Right lobe of liver (tissue), 6 donors: ENCODE results near the gene AKR1B1. TPM values are rescaled to one million over a fixed set of nuclear protein-coding genes. Genes with fewer than 3 reads are reported as not detected.

Source experiments
- ATAC-seq, 4 donors: fragments of 200-7000 bp; cut with Tn5 transposase; one replicate each; pipeline ENCODE4 v1.9.1; 2020; ENCODE audit warnings: mild to moderate bottlenecking in 4 of 4, moderate library complexity in 4 of 4
- DNase-seq, 3 donors: peaks; one replicate each; pipeline ENCODE4 v3.0.0-alpha.2; 2020
- H3K27ac ChIP-seq, 3 donors: fragments of 200-600 bp; one replicate each; pipeline ENCODE4 v1.8.0; 2022
- H3K27me3 ChIP-seq, 2 donors: fragments of 200-600 bp; one replicate each; pipeline ENCODE4 v1.8.0; 2022
- H3K36me3 ChIP-seq, 4 donors: fragments of 200-600 bp; sonication (generic) in 1 of 4; one replicate each; pipeline versions ENCODE4 v1.5.1 to v1.8.0; 2017 to 2022; ENCODE audit warnings: control low read depth in 1 of 4
- H3K4me1 ChIP-seq, 4 donors: fragments of 200-600 bp; sonication (generic) in 1 of 4; one replicate each; pipeline versions ENCODE4 v1.5.1 to v1.8.0; 2017 to 2022; ENCODE audit warnings: control low read depth in 1 of 4
- H3K4me3 ChIP-seq, 3 donors: fragments of 200-600 bp; one replicate each; pipeline ENCODE4 v1.8.0; 2022
- H3K9me3 ChIP-seq, 4 donors: fragments of 200-600 bp; sonication (generic) in 1 of 4; one replicate each; pipeline versions ENCODE4 v1.5.1 to v1.8.0; 2017 to 2022; ENCODE audit warnings: control low read depth in 1 of 4
- POLR2A ChIP-seq: fragments of 450-650 bp; IDR thresholded peaks from one replicate; pipeline ENCODE4 v1.6.1; 2017; ENCODE audit warnings: antibody characterized with exemption, mild to moderate bottlenecking
- WGBS: methylation state at CpG from one replicate; pipeline ENCODE4 v1.1.6; 2018; ENCODE audit warnings: low coverage, low lambda C conversion rate; ENCODE audit not compliant: insufficient coverage; ENCODE audit errors: missing lambda C conversion rate; 5-methylcytosine and 5-hydroxymethylcytosine counted together
- intact Hi-C, 2 donors: fragments of 100-400 bp; cut with DNase I; formaldehyde crosslinking; loops; one replicate each; pipeline versions ENCODE4 v1.11.2 to v1.14.1; 2022
- total RNA-seq, 6 experiments: library from RNA; depleted of rRNA in 2 of 6; stranded (reverse); fragments of >200 nt in 2 of 6; fragmentation: NEBNext Ultra II Directional in 3 of 6; extraction: Animal tissue kit (Norgen Biotek cat#: 25700) in 3 of 6; gene quantifications; one replicate each; pipeline versions ENCODE4 v1.1.0 to v1.2.4, GENCODE V29; 2016 to 2023
- TF ChIP-seq, protein P1 (sequence below), 4 donors: fragments of 200-600 bp in 3 of 4; fragments of 450-650 bp in 1 of 4; IDR thresholded peaks; one replicate each; pipeline versions ENCODE4 v1.5.1 to v1.8.0; 2016 to 2022; ENCODE audit warnings: antibody characterized with exemption in 4 of 4, mild to moderate bottlenecking in 2 of 4
- donor health status: DM: no; HTN: yes; CAD: no.
- donor health status: DM: no; HTN: no; CAD: no.
- donor health status: DM: no; HTN: no; CAD: no.
- donor health status: DM: no; HTN: yes; CAD: no.
- donor health status: DM: no; HTN: yes; CAD: no.

Gene AKR1B1
- total RNA-seq, 6 experiments from 2014 or later: 6.9 to 18.1 (median 9.7) TPM

DNA sequence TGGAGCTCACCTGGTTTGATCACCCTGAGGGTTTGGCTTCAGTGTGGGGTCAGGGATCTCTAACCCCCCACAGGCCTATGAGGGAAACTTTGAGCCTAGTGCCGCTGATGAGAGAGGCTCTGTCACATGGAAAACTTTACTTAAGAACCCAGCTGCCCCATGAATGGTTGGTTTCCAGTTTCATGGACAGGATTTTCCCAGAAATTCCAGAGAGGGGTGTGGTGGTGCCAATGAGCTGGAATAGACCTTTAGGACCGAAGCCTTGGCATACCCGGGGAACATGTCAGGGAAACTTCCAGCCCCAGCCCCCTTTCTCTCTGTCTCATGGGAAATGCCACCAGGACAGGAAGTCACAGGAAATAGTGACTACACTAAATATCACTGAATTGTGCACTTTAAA, 36.9 kb downstream of the AKR1B1 start:
- intact Hi-C loops: no loop called here
- H3K4me3 ChIP-seq: no peak overlapping the region
- peaks cover 0 to 7% (median 4%) of the 10 kb centered on the region in 4 donors for H3K4me1 ChIP-seq
- H3K36me3 ChIP-seq: no peaks in the 10 kb centered on the region
- no peaks in the 10 kb centered on the region for H3K9me3 ChIP-seq
- TF ChIP-seq, protein P1, sequence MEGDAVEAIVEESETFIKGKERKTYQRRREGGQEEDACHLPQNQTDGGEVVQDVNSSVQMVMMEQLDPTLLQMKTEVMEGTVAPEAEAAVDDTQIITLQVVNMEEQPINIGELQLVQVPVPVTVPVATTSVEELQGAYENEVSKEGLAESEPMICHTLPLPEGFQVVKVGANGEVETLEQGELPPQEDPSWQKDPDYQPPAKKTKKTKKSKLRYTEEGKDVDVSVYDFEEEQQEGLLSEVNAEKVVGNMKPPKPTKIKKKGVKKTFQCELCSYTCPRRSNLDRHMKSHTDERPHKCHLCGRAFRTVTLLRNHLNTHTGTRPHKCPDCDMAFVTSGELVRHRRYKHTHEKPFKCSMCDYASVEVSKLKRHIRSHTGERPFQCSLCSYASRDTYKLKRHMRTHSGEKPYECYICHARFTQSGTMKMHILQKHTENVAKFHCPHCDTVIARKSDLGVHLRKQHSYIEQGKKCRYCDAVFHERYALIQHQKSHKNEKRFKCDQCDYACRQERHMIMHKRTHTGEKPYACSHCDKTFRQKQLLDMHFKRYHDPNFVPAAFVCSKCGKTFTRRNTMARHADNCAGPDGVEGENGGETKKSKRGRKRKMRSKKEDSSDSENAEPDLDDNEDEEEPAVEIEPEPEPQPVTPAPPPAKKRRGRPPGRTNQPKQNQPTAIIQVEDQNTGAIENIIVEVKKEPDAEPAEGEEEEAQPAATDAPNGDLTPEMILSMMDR (IDR thresholded peaks at IDR 0.05): no peak
- TF ChIP-seq POLR2A: no peak
- H3K27ac ChIP-seq: no peak overlapping the region
- 51% methylated on average over 3 of the region's 3 CpGs for WGBS
- no peak for DNase-seq
- H3K27me3 ChIP-seq: no peaks in the 10 kb centered on the region
- ATAC-seq: no peak

DNA sequence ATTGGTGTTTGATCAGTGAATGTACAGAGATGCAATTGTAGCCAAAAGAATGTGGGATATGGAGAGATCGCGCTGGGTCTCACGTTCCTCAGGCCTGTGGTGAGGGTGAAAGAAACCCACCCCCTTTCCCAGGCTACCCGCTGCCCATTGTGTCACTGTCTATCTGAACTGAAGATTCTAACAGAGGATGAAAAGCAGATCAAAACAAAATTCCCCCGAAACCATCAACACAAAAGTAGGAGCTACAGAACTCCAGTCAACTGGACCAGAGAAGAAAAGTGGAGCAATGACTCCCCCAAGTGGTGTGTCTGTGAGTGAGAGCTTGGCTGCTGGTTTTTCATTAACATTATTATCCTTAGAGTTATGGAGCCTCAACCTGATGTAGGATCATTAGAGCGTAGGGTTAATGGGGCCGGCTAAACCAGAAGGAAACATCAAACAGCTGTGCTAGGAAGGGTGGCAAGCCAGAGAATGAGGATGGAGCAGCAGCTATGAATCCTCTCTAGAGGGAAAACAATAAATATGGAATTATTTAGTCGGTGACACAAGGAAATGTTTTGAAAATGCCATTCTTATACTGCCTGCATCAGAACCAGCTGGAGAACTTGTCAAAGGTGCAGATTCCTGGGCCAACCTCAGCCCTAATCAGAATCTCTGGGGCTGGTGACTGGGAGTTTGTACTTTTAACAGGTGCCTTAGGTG, 38.3 kb downstream of the AKR1B1 start:
- no peak overlapping the region for H3K27ac ChIP-seq
- WGBS: 53% methylated on average over 8 of the region's 8 CpGs

DNA sequence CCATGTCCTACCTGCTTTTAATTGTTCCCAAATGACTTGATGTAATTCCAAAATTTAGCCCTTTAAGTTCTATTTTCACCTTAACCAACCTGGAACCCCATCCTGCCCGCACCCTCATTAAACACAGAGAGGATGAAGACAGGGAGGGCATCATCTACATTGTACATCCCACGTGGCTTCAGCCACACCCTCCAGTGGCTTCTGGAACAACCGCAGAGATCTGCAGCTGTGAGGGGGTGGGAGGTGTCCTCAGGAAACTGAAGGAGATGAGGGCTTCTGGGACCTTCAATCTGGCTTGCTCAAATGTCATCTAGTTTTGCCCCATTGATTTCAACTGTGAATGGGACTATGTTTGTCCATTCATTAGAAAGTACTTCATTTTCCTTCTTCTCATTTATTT, 39.0 kb downstream of the AKR1B1 start:
- WGBS: 54% methylated on average over 2 of the region's 3 CpGs
- Histone ChIP-seq H3K27ac (no peak overlapping the region), H3K4me3 (no peak overlapping the region), H3K36me3 (no peaks in the 10 kb centered on the region), H3K4me1 (peaks cover 0 to 7% (median 4%) of the 10 kb centered on the region in 4 donors), H3K9me3 (no peaks in the 10 kb centered on the region), H3K27me3 (no peaks in the 10 kb centered on the region)
- TF ChIP-seq, protein P1 (IDR thresholded peaks at IDR 0.05): no peak
- TF ChIP-seq POLR2A: no peak
- ATAC-seq (no peak), DNase-seq (no peak)
- intact Hi-C loops: no loop called here

More for the DNA sequence above, 38.3 kb downstream of the AKR1B1 start:
- H3K4me1 ChIP-seq: peaks cover 0 to 7% (median 4%) of the 10 kb centered on the region in 4 donors
- TF ChIP-seq POLR2A: no peak
- TF ChIP-seq, protein P1 (IDR thresholded peaks at IDR 0.05): peak; percentile 57 to 75 (median 72)
- intact Hi-C loops: no loop called here
- H3K36me3 ChIP-seq: no peaks in the 10 kb centered on the region
- ATAC-seq (peak; percentile 79 to 88 (median 86)), DNase-seq (peak in 1 of 3 donors; percentile 62)
- no peaks in the 10 kb centered on the region for H3K27me3 ChIP-seq
- H3K9me3 ChIP-seq: no peaks in the 10 kb centered on the region
- H3K4me3 ChIP-seq: no peak overlapping the region

DNA sequence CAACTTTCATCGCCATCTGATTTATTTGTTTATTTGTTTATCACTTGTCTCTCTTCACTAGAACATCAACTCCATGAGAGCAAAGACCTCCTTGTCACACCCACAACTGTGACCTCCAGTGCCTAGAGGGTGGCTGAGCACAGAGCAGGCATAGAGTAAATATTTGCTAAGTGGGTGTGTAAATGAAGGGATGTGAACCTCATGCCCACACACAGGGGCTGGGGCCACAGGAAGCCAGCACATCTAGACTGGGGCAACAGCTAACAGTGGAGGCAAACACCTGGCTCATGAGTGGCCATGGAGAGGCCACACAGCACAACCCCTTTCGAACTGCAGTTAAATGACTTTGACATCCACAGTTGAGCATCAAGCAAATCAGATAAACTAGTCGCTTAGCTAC, 39.8 kb downstream of the AKR1B1 start:
- H3K27ac ChIP-seq: no peak overlapping the region
- H3K4me1 ChIP-seq: peaks cover 0 to 7% (median 4%) of the 10 kb centered on the region in 4 donors
- WGBS: 22% methylated on average over 2 of the region's 3 CpGs
- H3K4me3 ChIP-seq: no peak overlapping the region
- DNase-seq (peak in 2 of 3 donors; percentile 50 to 63), ATAC-seq (peak; percentile 65 to 86 (median 78))
- intact Hi-C loops: no loop called here
- H3K36me3 ChIP-seq: no peaks in the 10 kb centered on the region
- TF ChIP-seq POLR2A: no peak
- TF ChIP-seq, protein P1 (IDR thresholded peaks at IDR 0.05): no peak
- H3K9me3 ChIP-seq: no peaks in the 10 kb centered on the region
- no peaks in the 10 kb centered on the region for H3K27me3 ChIP-seq
